HCT116 (cell line): ENCODE measurements around the gene ATP1B3. TPM values are rescaled to one million over a fixed set of nuclear protein-coding genes. Genes with fewer than 3 reads are reported as not detected.

Source experiments
- ATAC-seq: fragments of 200-7000 bp; cut with Tn5 transposase; 2 replicates; pipeline ENCODE4 v1.9.1; 2020; ENCODE audit warnings: mild to moderate bottlenecking, moderate library complexity
- BruUV-seq: library from RNA; stranded (reverse); fragments of 400-500 nt; replicated peaks from 2 replicates; lab custom pipeline; 2021; lab: Mats Ljungman, UMichigan
- CTCF ChIA-PET: fragments of 300-600 bp; sonication (Branson Sonifier 250); formaldehyde crosslinking; loops from one replicate; lab custom pipeline; 2021; ENCODE audit warnings: antibody characterized with exemption; lab: Charles Lee
- POLR2A ChIA-PET: fragments of 300-600, 350-600 bp; sonication (Branson Sonifier 250); formaldehyde crosslinking; loops from one replicate; lab custom pipeline; 2021; ENCODE audit warnings: antibody characterized with exemption; lab: Charles Lee
- RAD21 ChIA-PET, 2 experiments: fragments of 300-600 bp; sonication (Branson Sonifier 250); formaldehyde crosslinking; loops; one replicate each; lab custom pipeline; 2023; ENCODE audit warnings: low total read pairs in 2 of 2; ENCODE audit not compliant: uncharacterized antibody in 2 of 2, unreplicated experiment in 2 of 2, low non-redundant PET in 1 of 2; lab: Charles Lee
- DNase-seq: peaks from one replicate; pipeline ENCODE4 v3.0.0-alpha.2; 2010; ENCODE audit warnings: low read depth, low spot score
- H2AFZ ChIP-seq: fragments of 200-600 bp; shearing (Covaris generic), sonication (generic); 2 replicates; pipeline ENCODE4 v1.6.1; 2017; ENCODE audit warnings: low read depth, mixed run types, mixed read lengths, antibody characterized with exemption, low read length; ENCODE audit not compliant: poor library complexity, severe bottlenecking
- H3K27ac ChIP-seq: 2 replicates; pipeline ENCODE4 v1.5.1; 2012; ENCODE audit warnings: low read depth, low read length
- H3K27me3 ChIP-seq: fragments of 200-600 bp; sonication (generic); 2 replicates; pipeline ENCODE4 v1.6.1; 2016; ENCODE audit warnings: mixed run types, low read length, mixed read lengths; ENCODE audit not compliant: insufficient read depth
- H3K36me3 ChIP-seq, 2 experiments: fragments of 200-500 bp in 1 of 2; fragments of 200-600 bp in 1 of 2; sonication (Bioruptor generic) in 1 of 2; sonication (generic) in 1 of 2; 2 replicates each; pipeline versions ENCODE4 v1.5.1 to v1.6.1; 2014 to 2016; ENCODE audit warnings: low read length in 2 of 2, inconsistent platforms in 1 of 2, mixed read lengths in 1 of 2, mixed run types in 1 of 2; ENCODE audit not compliant: insufficient read depth in 2 of 2, control insufficient read depth in 1 of 2
- H3K4me1 ChIP-seq, 2 experiments: fragments of 200-600 bp in 1 of 2; sonication (generic) in 1 of 2; 2 replicates each; pipeline versions ENCODE4 v1.5.1 to v1.6.1; 2012 to 2017; ENCODE audit warnings: low read length in 2 of 2, inconsistent platforms in 1 of 2, mild to moderate bottlenecking in 1 of 2, mixed read lengths in 1 of 2, mixed run types in 1 of 2, moderate library complexity in 1 of 2; ENCODE audit not compliant: insufficient read depth in 2 of 2, control insufficient read depth in 1 of 2
- H3K4me2 ChIP-seq: fragments of 200-600 bp; sonication (generic); 2 replicates; pipeline ENCODE4 v1.6.1; 2017; ENCODE audit warnings: mixed run types, low read length, mixed read lengths
- H3K4me3 ChIP-seq, 2 experiments: fragments of 200-600 bp in 1 of 2; sonication (generic) in 1 of 2; replicated peaks in 1 of 2; 2 replicates each; pipeline ENCODE4 v1.5.1; 2011 to 2016; ENCODE audit warnings: low read length in 2 of 2, control low read depth in 1 of 2, low read depth in 1 of 2, mild to moderate bottlenecking in 1 of 2, mixed read lengths in 1 of 2, mixed run types in 1 of 2
- H3K79me2 ChIP-seq: fragments of 200-600 bp; sonication (generic); 2 replicates; pipeline ENCODE4 v1.6.1; 2017; ENCODE audit warnings: mild to moderate bottlenecking, mixed run types, low read length, moderate library complexity, mixed read lengths; ENCODE audit not compliant: insufficient read depth
- H3K9ac ChIP-seq: fragments of 200-600 bp; sonication (generic); 2 replicates; pipeline ENCODE4 v1.6.1; 2016; ENCODE audit warnings: low read length, mixed read lengths
- H3K9me2 ChIP-seq: fragments of 200-600 bp; sonication (generic), shearing (Covaris generic); 2 replicates; pipeline ENCODE4 v1.6.1; 2017; ENCODE audit warnings: mixed run types, mild to moderate bottlenecking, moderate library complexity; ENCODE audit not compliant: insufficient read depth
- H3K9me3 ChIP-seq, 2 experiments: fragments of 200-500 bp in 1 of 2; fragments of 200-600 bp in 1 of 2; sonication (Bioruptor generic) in 1 of 2; sonication (generic) in 1 of 2; 2 replicates each; pipeline ENCODE4 v1.6.1; 2014 to 2017; ENCODE audit warnings: low read length in 2 of 2, mixed read lengths in 2 of 2, inconsistent platforms in 1 of 2, low read depth in 1 of 2, mild to moderate bottlenecking in 1 of 2, mixed run types in 1 of 2, moderate library complexity in 1 of 2; ENCODE audit not compliant: control insufficient read depth in 1 of 2, insufficient read depth in 1 of 2
- H4K20me1 ChIP-seq: fragments of 200-600 bp; sonication (generic), shearing (Covaris generic); 2 replicates; pipeline ENCODE4 v1.6.1; 2017; ENCODE audit warnings: mixed run types, mild to moderate bottlenecking, moderate library complexity; ENCODE audit not compliant: insufficient read depth
- ATF3 ChIP-seq: IDR thresholded peaks from 2 replicates; pipeline ENCODE4 v1.6.1; 2012
- CBX3 ChIP-seq: IDR thresholded peaks from 2 replicates; pipeline ENCODE4 v1.6.1; 2012; ENCODE audit warnings: low read depth
- EGR1 ChIP-seq: IDR thresholded peaks from 2 replicates; pipeline ENCODE4 v1.6.1; 2012; ENCODE audit warnings: low read depth
- FOSL1 ChIP-seq: IDR thresholded peaks from 2 replicates; pipeline ENCODE4 v1.6.1; 2012; ENCODE audit warnings: low read depth
- JUND ChIP-seq: IDR thresholded peaks from 2 replicates; pipeline ENCODE4 v1.6.1; 2012
- MAX ChIP-seq: IDR thresholded peaks from 2 replicates; pipeline ENCODE4 v1.6.1; 2012
- POLR2A ChIP-seq: IDR thresholded peaks from 2 replicates; pipeline ENCODE4 v1.7.0; 2011; ENCODE audit warnings: borderline replicate concordance; ENCODE audit not compliant: insufficient read depth, insufficient read length; ENCODE audit errors: extremely low read depth
- RAD21 ChIP-seq: IDR thresholded peaks from 2 replicates; pipeline ENCODE4 v1.6.1; 2012; ENCODE audit warnings: low read depth, mild to moderate bottlenecking
- REST ChIP-seq: IDR thresholded peaks from 2 replicates; pipeline ENCODE4 v1.6.1; 2012; ENCODE audit warnings: low read depth
- SIN3A ChIP-seq: IDR thresholded peaks from 2 replicates; pipeline ENCODE4 v1.6.1; 2012; ENCODE audit warnings: low read depth
- SP1 ChIP-seq: IDR thresholded peaks from 2 replicates; pipeline ENCODE4 v1.6.1; 2012; ENCODE audit warnings: low read depth
- SRF ChIP-seq: IDR thresholded peaks from 2 replicates; pipeline ENCODE4 v1.6.1; 2012; ENCODE audit warnings: low read depth
- TCF7L2 ChIP-seq: IDR thresholded peaks from 2 replicates; pipeline ENCODE4 v1.7.0; 2011; ENCODE audit warnings: borderline replicate concordance, inconsistent platforms; ENCODE audit not compliant: insufficient read depth, insufficient read length; ENCODE audit errors: extremely low read depth
- ZBTB33 ChIP-seq: IDR thresholded peaks from 2 replicates; pipeline ENCODE4 v1.6.1; 2011; ENCODE audit warnings: mild to moderate bottlenecking, low read length, moderate library complexity; ENCODE audit not compliant: insufficient replicate concordance; ENCODE audit errors: extremely low read depth
- ZFX ChIP-seq: fragments of 450-650 bp; IDR thresholded peaks from 2 replicates; pipeline ENCODE4 v1.6.1; 2017
- ZNF274 ChIP-seq: fragments of 200-500 bp; sonication (Bioruptor generic); IDR thresholded peaks from 2 replicates; pipeline ENCODE4 v1.6.1; 2014; ENCODE audit warnings: mild to moderate bottlenecking, low read depth, low read length, inconsistent platforms
- intact Hi-C: fragments of 100-400 bp; cut with micrococcal nuclease; formaldehyde crosslinking; loops from 2 replicates; pipeline ENCODE4 v1.10.0; 2022
- total RNA-seq: library from RNA; stranded (reverse); gene quantifications from one replicate; pipeline ENCODE4 v1.2.1, GENCODE V29; 2021; ENCODE audit not compliant: unreplicated experiment

Gene ATP1B3
- total RNA-seq, 1 experiment from 2014 or later, result 147 TPM

GRCh38 chr3:141840737-141841544 lies 35.5 kb upstream of the ATP1B3 start:
- Histone ChIP-seq H3K27me3 (no peaks in the 10 kb centered on the region), H3K9me3 (no peaks in the 10 kb centered on the region), H2AFZ (peak overlapping the region; percentile 51), H3K4me1 (peaks cover 0 to 9% of the 10 kb centered on the region in 2 experiments; a peak in 1 of 4 replicates), H3K4me3 (no peak overlapping the region), H4K20me1 (no peaks in the 10 kb centered on the region), H3K9me2 (no peaks in the 10 kb centered on the region), H3K79me2 (no peaks in the 10 kb centered on the region)
- ChIA-PET RAD21 (interaction anchor here in 1 of 2 experiments (0.7 kb wide), 1 partner anchor 10 kb away, joined by 3 read pairs; no protein-coding TSS in a partner anchor), CTCF (no interaction called here)
- DNase-seq, result peak; percentile 10
- no TSS peak for BruUV-seq
- no peak for TF ChIP-seq TCF7L2
- peak; percentile 22; the same call in 1 of the 2 replicates for TF ChIP-seq JUND
- TF ChIP-seq POLR2A, result no peak
- TF ChIP-seq ZNF274, result no peak
- TF ChIP-seq ZFX, result no peak
- peak; percentile 15; the same call in 1 of the 2 replicates for TF ChIP-seq MAX
- TF ChIP-seq SRF, result no peak
- TF ChIP-seq ZBTB33, result no peak
- no peak for TF ChIP-seq SIN3A
- no peak for TF ChIP-seq RAD21
- TF ChIP-seq FOSL1, result peak; percentile 13; the same call in 1 of the 2 replicates
- no peak for TF ChIP-seq EGR1
- TF ChIP-seq SP1, result no peak
- no peak for TF ChIP-seq ATF3
- no peak for TF ChIP-seq REST
- TF ChIP-seq CBX3, result no peak
- TF ChIP-seq, all 23 proteins: peak for 3
- intact Hi-C loops, result no loop called here
- no peak overlapping the region for H3K27ac ChIP-seq
- no peak overlapping the region for H3K9ac ChIP-seq
- no peaks in the 10 kb centered on the region for H3K36me3 ChIP-seq
- peak; percentile 27; the same call in 1 of the 2 replicates for ATAC-seq
- H3K4me2 ChIP-seq, result peak overlapping the region; percentile 2; the same call in 1 of the 2 replicates
- POLR2A ChIA-PET, result interaction anchor here (0.8 kb wide), 1 partner anchor 9 kb away, joined by 3 read pairs; no protein-coding TSS in a partner anchor
